ENCODE results near the gene KCNIP3.

The KCNIP3 gene

DNA sequence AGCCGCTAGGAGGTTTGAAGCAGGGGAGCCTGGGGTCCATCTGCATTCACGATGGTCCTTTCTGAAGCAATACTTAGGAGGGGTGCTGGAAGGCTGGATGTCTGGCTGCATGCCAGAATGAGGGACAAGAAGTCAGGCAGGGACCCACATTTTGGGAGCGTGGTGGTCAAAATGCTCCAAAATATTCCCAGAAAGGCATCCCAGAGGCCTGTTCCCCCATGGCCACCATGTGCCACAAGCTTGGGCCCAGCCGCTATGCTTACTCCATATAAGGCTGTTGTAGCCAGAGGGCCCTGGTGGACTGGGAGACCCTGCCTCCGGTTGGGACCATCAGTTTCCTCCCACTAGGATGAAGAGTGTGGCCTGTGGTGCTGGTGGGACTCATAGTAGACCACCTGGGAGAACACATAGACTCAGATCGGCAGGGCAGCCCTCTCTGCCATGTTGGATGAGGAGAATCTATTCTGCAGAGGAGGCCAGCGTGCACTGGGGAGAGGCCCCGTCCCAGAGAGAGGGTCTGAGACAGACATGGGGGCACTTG, 26.5 kb upstream of the KCNIP3 start:
- no peak overlapping the region for H3K4me3 ChIP-seq (ENCODE audit: insufficient read length, low read depth)
- H3K9me3 ChIP-seq (ENCODE audit: insufficient read depth, low read length): no peaks in the 10 kb centered on the region
- no peak for DNase-seq (ENCODE audit: low read depth, low spot score)
- no peak overlapping the region for H3K9ac ChIP-seq (ENCODE audit: insufficient read length, low read depth)
- H3K27me3 ChIP-seq (ENCODE audit: insufficient read depth, insufficient read length): no peaks in the 10 kb centered on the region
- H3K4me1 ChIP-seq (ENCODE audit: insufficient read depth, insufficient read length): peaks cover 13% of the 10 kb centered on the region
- TF ChIP-seq ZNF274 (IDR thresholded peaks at IDR 0.05; ENCODE audit: low read depth, low read length): no peak
- no peak for TF ChIP-seq YY1 (IDR thresholded peaks at IDR 0.05; ENCODE audit: insufficient read depth, insufficient read length)
- TF ChIP-seq SUZ12 (IDR thresholded peaks at IDR 0.05; ENCODE audit: extremely low read depth, insufficient read depth, insufficient read length): no peak
- H3K36me3 ChIP-seq (ENCODE audit: insufficient read depth, insufficient read length, low read length): no peaks in the 10 kb centered on the region

DNA sequence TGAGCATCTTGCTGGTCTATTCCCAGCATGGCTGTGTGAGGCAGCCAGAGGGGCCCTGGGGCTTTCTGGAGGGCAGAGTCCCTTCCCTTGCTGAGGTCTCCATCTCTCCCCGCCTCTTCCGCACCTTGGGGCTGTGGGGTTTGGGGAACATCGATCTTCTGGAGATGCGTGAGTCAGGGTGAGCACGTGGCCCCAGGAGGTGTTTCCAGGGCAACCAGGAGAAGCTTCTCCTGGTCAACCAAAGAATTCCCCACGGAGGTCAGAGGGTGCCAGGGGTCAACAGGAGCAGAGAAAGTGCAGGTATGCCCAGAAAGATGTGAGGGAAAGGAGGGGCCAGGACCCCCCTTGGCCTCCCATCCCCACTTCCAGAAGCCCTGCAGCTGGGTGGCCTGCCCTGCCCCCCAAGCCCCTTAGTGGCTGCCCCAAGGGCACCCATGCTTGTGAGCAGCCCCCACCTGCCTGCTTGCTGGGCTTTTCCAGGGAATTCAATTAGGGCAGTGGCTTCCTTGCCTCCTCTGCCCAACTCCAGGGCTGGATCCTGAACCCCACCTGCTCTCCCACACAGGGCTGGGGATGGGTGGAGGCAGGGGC, 25.7 kb upstream of the KCNIP3 start:
- no peaks in the 10 kb centered on the region for H3K27me3 ChIP-seq (ENCODE audit: insufficient read depth, insufficient read length)
- DNase-seq (ENCODE audit: low read depth, low spot score): no peak
- no peaks in the 10 kb centered on the region for H3K36me3 ChIP-seq (ENCODE audit: insufficient read depth, insufficient read length, low read length)
- peaks cover 18% of the 10 kb centered on the region for H3K4me1 ChIP-seq (ENCODE audit: insufficient read depth, insufficient read length)
- TF ChIP-seq SUZ12 (IDR thresholded peaks at IDR 0.05; ENCODE audit: extremely low read depth, insufficient read depth, insufficient read length) (no peak), YY1 (IDR thresholded peaks at IDR 0.05; ENCODE audit: insufficient read depth, insufficient read length) (no peak), ZNF274 (IDR thresholded peaks at IDR 0.05; ENCODE audit: low read depth, low read length) (no peak)
- H3K9ac ChIP-seq (ENCODE audit: insufficient read length, low read depth): no peak overlapping the region
- no peaks in the 10 kb centered on the region for H3K9me3 ChIP-seq (ENCODE audit: insufficient read depth, low read length)
- no peak overlapping the region for H3K4me3 ChIP-seq (ENCODE audit: insufficient read length, low read depth)

DNA sequence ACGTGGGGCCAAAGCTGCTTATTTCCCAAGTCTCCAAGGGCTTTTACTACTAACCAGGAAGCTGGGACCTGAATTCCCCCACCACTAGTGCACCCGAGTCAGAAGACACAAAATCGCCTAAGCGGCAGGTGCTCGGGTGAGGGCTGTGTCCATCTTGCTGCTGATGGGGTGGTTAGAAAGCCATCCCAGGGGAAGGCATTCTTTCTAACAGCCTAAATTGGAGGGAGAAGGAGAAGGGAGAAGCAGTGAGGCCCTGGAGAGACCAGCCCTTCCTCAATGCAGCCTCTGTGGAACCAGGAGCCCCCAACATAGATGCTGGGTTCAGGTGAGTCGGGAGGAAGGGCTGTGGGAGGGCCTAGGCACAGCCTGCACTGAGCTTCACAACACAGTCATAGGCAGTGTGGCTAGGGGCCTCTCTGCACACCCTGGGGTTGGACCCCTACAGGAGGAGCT, 24.8 kb upstream of the KCNIP3 start:
- no peaks in the 10 kb centered on the region for H3K36me3 ChIP-seq (ENCODE audit: insufficient read depth, insufficient read length, low read length)
- H3K4me1 ChIP-seq (ENCODE audit: insufficient read depth, insufficient read length): peaks cover 25% of the 10 kb centered on the region
- DNase-seq (ENCODE audit: low read depth, low spot score): no peak
- TF ChIP-seq SUZ12 (IDR thresholded peaks at IDR 0.05; ENCODE audit: extremely low read depth, insufficient read depth, insufficient read length) (no peak), ZNF274 (IDR thresholded peaks at IDR 0.05; ENCODE audit: low read depth, low read length) (no peak), YY1 (IDR thresholded peaks at IDR 0.05; ENCODE audit: insufficient read depth, insufficient read length) (no peak)
- no peaks in the 10 kb centered on the region for H3K27me3 ChIP-seq (ENCODE audit: insufficient read depth, insufficient read length)
- H3K4me3 ChIP-seq (ENCODE audit: insufficient read length, low read depth): no peak overlapping the region
- H3K9me3 ChIP-seq (ENCODE audit: insufficient read depth, low read length): no peaks in the 10 kb centered on the region
- no peak overlapping the region for H3K9ac ChIP-seq (ENCODE audit: insufficient read length, low read depth)

DNA sequence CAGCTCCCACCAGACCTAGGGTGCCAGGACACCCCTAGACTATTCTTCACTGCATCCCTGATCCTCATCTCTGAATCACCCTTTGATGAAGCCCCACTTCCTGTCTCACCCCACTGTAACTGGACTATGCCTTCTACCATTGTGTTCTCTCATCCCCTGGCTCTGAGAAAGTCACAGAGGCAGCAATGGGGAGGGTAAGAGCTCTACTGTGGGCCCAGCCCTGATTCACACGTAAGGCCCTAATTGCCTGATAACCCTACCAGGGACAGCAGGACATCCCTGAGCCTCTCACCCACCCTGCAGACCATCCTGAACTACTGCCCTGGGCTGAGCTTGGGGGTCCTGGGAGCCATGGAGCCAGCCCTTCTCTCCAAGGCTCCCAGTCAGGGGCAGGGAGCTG, 24.4 kb upstream of the KCNIP3 start:
- H3K27me3 ChIP-seq (ENCODE audit: insufficient read depth, insufficient read length): no peaks in the 10 kb centered on the region
- no peaks in the 10 kb centered on the region for H3K36me3 ChIP-seq (ENCODE audit: insufficient read depth, insufficient read length, low read length)
- H3K4me1 ChIP-seq (ENCODE audit: insufficient read depth, insufficient read length): peaks cover 28% of the 10 kb centered on the region
- DNase-seq (ENCODE audit: low read depth, low spot score): no peak
- TF ChIP-seq ZNF274 (IDR thresholded peaks at IDR 0.05; ENCODE audit: low read depth, low read length) (no peak), YY1 (IDR thresholded peaks at IDR 0.05; ENCODE audit: insufficient read depth, insufficient read length) (no peak), SUZ12 (IDR thresholded peaks at IDR 0.05; ENCODE audit: extremely low read depth, insufficient read depth, insufficient read length) (no peak)
- H3K9ac ChIP-seq (ENCODE audit: insufficient read length, low read depth): no peak overlapping the region
- H3K9me3 ChIP-seq (ENCODE audit: insufficient read depth, low read length): no peaks in the 10 kb centered on the region
- no peak overlapping the region for H3K4me3 ChIP-seq (ENCODE audit: insufficient read length, low read depth)

GRCh38 chr2:95273566-95274290, 23.4 kb upstream of the KCNIP3 start:
- no peaks in the 10 kb centered on the region for H3K27me3 ChIP-seq (ENCODE audit: insufficient read depth, insufficient read length)
- no peaks in the 10 kb centered on the region for H3K36me3 ChIP-seq (ENCODE audit: insufficient read depth, insufficient read length, low read length)
- H3K9me3 ChIP-seq (ENCODE audit: insufficient read depth, low read length): no peaks in the 10 kb centered on the region
- DNase-seq (ENCODE audit: low read depth, low spot score): no peak
- peaks cover 36% of the 10 kb centered on the region for H3K4me1 ChIP-seq (ENCODE audit: insufficient read depth, insufficient read length)
- no peak overlapping the region for H3K9ac ChIP-seq (ENCODE audit: insufficient read length, low read depth)
- H3K4me3 ChIP-seq (ENCODE audit: insufficient read length, low read depth): no peak overlapping the region
- TF ChIP-seq SUZ12 (IDR thresholded peaks at IDR 0.05; ENCODE audit: extremely low read depth, insufficient read depth, insufficient read length) (no peak), ZNF274 (IDR thresholded peaks at IDR 0.05; ENCODE audit: low read depth, low read length) (no peak), YY1 (IDR thresholded peaks at IDR 0.05; ENCODE audit: insufficient read depth, insufficient read length) (no peak)

DNA sequence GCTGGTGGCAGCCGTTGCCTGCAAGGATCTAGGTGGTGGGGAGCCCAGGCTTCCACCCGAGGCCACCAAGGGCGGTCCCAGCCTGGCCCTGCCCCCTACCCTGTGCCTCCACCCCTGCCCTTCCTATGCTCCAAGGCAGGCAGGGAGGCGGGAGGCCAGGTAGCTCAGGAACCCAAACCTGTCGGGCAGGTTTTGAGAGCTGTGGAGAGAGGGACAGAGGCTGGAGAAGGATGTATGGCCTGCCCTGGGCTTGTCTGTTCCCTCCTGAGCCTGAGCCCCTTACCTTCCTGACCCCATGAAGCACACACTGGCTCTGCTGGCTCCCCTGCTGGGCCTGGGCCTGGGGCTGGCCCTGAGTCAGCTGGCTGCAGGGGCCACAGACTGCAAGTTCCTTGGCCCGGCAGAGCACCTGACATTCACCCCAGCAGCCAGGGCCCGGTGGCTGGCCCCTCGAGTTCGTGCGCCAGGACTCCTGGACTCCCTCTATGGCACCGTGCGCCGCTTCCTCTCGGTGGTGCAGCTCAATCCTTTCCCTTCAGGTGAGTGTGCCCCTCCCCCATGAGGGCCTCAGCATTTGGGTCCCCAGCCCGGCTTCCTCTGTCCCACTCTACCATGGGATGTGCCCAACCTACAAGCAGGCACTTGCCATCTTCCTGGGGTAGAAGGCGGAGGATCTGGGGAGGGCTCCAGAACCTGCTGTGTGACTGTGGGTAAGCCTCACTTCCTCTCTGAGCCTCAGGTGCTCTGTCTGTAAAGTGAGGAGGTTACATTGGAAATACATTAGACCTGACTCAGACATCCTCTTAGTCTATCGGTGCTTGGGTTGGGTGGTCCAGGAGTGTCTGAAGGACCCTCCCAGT, 22.6 kb upstream of the KCNIP3 start, which contains the start of gene PROM2:
PROM2 (plus strand) TSS at position 159 of the 860 bp plus-strand sequence; CDS start at position 296, 137 bp downstream.
- Histone ChIP-seq H3K36me3 (ENCODE audit: insufficient read depth, insufficient read length, low read length) (no peaks in the 10 kb centered on the region), H3K9ac (ENCODE audit: insufficient read length, low read depth) (peak within 1 kb of the TSS; percentile 26), H3K9me3 (ENCODE audit: insufficient read depth, low read length) (no peaks in the 10 kb centered on the region), H3K4me1 (ENCODE audit: insufficient read depth, insufficient read length) (peaks cover 36% of the 10 kb centered on the region), H3K4me3 (ENCODE audit: insufficient read length, low read depth) (no peak within 1 kb of the TSS), H3K27me3 (ENCODE audit: insufficient read depth, insufficient read length) (no peaks in the 10 kb centered on the region)
- TF ChIP-seq SUZ12 (IDR thresholded peaks at IDR 0.05; ENCODE audit: extremely low read depth, insufficient read depth, insufficient read length) (no peak), YY1 (IDR thresholded peaks at IDR 0.05; ENCODE audit: insufficient read depth, insufficient read length) (no peak), ZNF274 (IDR thresholded peaks at IDR 0.05; ENCODE audit: low read depth, low read length) (no peak)
- DNase-seq (ENCODE audit: low read depth, low spot score): no peak

All from NT2/D1 (cell line).